ENCODE measurements around the gene EFCC1.
A peak's percentile ranks its signal among the peaks of the same experiment; 100 is the strongest.

Gene EFCC1

DNA sequence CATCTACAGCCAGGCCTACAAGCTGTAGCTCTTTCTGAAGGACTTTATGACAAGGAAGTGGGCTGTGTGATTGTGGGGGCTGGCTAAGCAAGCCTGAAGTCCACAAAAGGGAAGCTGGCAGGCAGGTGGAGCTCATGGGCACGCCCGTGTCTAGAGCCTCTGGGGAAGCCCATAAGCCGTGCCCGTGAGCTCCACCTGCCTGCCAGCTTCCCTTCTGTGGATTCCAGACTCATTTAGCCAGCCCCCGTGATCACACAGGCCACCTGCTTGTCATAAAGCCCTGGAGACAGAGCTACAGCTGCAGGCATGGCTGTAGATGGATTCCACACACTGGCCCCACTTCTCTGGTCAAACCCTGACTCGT is 15.2 kb downstream of the EFCC1 start:
- DNase-seq = peak; percentile 51

DNA sequence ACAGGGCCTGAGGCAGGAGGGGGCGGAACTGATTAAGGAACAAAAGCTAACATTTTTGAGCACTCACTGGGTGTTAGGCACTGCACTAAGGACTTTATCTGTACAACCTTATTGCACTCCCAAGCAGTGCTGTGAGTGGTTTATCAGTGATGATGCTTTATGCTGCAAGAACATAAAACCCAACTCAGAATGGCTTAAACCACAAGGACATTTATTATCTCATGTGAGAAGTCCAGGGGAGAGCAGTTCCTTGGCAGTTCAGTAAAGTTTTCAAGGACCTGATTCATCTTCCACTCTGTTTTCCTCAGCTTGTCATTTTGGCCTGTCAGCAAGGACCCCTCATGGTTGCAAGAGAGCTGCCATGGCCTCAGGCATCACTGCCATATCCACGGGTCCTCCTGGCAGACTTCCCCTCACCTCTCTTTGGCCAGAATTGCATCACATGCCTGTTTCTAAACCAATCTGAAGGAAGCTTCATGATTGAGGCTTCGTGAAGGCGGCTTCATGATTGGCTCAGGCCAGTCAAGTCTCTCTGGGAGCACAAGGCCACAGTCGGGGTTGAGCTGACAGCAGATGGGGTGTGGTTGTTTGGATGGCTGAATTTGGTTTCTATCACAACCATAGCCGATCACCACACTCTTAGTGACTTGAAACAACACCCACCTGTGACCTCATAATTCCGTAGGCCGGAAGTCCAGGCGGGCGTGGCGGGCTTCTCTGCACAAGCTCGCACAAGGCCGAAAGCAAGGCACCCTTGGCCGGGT is 15.8 kb downstream of the EFCC1 start:
- no peak for DNase-seq

DNA sequence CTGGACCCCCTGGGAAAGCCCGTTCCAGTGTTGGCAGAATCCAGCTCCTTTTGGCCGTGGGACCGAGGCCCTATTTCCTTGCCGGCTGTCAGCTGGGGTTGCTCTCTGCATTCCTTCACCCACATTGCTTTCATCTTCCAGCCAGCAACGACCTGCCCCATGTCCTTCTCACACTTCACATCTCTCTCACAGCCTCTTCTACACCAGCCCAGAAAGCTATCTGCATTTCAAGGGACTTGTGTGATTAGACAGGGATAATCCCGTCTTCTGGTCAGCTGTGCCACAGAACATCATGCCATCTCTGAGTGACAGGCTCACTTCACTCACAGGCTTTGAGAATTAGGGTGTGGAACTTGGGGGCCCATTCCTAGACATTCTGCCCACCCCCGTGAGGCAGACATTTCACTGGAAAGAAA is 16.4 kb downstream of the EFCC1 start:
- no peak for DNase-seq

DNA sequence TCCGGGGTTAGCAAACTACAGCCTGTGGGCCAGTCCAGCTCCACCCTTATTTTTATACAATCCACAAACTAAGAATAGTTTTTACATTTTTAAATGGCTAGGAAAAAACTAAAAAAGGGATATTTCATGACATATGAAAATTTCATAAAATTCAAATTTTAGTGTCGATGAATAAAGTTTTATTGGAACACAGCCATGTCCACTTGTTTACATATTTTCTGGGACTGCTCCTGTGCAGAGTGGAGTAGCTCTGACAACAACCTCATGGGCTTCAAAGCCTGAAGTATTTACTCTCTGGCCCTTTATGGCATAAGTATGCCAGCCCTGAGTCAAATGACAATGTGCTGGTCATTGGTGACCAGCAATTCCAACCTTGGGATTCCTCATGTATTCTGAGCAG is 17.2 kb downstream of the EFCC1 start:
- no peak for DNase-seq

DNA sequence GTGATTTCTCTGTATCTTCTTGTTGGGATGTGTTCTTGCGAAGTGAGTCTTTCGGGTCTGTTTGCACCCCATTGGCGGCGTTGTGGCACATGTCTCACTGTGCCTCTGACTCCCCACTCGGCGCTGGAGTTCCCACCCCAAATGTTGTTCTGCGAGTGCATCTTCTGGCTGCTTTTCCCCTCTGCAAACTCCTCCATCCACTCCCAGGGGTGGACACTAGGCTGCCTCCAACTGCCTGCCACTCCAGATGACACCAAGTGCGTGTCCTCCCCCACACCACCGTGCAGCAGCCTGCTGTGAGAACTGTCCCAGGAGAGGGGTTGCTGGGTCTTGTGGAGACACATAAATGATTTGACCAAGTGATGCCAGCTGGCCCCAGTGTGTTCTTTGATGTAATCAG is 17.6 kb downstream of the EFCC1 start:
- DNase-seq = no peak

DNA sequence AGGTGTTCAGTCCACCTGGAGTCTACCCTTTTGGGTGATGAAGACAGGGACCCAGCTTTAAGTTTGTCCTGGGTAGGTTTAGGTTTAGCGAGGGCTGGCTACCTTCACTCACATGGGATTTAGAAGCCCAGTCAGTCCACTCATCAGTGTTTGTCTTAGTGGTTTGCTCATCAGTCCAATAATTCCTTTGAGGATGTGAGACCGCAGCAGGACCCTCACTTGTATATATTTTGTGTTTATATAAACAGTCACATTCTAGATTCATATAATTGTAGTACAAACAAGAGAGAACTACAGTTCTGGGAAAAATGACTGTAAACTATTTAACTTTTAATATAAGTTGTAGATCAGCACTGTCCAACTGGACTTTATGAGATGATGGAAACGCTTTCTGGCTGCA is 18.2 kb downstream of the EFCC1 start:
- DNase-seq = no peak

DNA sequence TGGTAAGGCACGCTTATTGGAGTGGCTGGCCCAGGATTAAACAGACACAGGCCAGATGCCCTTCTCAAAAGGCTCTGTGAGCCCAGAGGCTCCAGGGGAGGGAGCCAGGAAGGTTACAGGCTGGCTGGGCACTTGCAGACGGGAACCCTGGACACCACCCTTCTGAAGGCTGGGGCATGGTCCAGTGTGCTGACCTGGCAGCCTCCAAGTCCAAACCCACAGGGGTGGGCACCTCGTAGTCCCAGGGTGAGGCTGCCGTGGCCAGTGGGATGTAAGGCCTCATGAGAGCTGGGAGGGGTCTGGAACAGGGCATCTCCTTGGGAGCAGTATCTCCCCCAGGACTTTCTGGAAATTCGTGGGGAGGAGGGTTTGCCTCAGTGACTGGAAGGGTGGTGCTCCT is 19.6 kb downstream of the EFCC1 start:
- no peak for DNase-seq

DNA sequence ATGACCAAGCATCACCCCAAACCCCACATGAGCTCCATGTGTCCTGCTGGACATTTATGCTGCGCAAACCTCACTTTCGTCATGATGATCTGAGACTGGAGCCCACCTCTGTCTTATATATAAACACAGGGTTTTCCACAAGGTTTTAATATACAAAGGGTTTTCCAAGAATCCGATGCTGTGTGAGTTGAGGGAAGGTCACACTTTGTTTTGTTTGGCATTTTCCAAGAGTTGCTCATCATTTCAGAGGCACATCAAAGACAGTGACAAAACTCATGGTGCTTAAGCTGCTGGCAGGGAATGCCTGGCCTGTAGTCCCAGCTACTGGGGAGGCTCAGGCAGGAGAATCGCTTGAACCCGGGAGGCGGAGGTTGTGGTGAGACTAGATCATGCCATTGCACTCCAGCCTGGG is 20.0 kb downstream of the EFCC1 start:
- no peak for DNase-seq

DNA sequence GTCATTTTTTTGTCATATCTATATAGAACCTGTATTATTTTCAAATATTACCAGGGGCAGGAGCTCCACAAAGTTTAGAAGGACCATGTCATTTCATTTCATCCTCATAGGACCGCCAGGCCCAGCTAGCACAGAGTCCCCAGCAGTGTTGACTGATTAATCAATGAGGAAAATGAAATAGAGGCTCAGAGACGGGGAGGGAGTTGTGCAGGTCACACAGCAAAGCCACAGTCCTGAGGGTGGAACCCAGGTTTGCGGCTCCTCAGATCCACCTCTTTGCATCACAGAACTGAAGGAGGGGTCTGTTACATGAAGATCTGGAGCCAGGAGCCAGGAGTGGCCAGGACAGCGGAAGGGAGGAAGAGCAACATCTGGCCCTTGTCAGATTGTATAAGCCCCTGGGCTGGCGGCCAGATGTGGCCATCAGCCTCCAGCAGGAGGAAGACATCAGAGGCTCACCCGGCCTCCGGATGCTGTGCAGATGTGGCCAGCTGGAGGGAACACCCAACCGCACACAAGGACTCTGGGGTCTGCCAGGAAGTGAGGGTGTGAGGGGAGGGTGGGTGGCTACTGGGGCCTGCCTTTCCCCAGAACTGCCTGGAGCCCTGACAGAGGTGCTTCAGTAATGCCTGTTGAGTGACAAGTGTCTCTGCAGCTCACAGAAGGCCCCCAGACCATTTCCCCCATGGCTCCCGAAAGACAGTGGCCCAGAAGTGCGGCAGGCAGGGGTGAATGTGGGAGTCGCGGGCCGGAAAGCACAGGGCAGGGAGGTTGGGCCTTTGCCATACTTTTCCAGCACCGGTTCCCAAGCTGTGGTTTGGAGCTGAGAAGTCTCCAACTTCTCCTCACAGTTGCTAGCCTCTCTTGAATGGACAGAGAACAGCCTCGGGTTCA is 21.3 kb downstream of the EFCC1 start:
- no peak for DNase-seq

DNA sequence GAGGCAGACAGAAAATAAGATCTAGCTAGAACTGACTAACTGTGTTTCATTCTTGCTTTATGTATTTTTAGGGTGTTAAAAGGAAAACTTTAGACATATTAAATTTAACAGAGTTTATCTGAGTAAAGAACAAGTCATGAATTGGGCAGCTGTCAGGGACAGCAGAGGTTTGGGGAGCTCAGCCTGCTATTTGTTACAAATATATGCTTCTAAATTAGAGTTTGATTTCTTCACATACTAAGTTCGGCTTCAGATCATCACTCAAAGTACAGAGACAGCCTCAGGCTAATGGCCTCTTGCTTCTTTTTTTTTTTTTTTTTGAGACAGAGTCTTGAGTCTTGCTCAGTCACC is 21.9 kb downstream of the EFCC1 start:
- DNase-seq = no peak

DNA sequence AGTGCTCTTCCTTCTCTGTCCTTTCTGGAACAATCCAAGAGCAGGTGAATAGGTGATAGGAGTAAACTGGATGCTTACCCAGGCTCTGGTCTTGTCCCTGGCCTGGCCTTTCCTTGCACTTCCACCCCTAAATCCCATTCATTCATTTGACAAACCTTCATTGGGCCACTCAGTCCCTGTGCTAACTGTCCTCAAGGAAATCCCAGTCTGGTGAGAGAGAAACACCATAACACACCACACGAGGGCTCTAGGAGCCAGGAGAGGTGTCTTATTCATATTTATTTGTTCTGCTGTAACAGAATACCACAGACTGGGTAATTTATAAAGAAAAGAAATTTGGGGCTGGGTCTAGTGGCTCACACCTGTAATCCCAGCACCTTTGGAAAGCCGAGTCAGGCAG is 22.8 kb downstream of the EFCC1 start:
- DNase-seq = peak; percentile 37

DNA sequence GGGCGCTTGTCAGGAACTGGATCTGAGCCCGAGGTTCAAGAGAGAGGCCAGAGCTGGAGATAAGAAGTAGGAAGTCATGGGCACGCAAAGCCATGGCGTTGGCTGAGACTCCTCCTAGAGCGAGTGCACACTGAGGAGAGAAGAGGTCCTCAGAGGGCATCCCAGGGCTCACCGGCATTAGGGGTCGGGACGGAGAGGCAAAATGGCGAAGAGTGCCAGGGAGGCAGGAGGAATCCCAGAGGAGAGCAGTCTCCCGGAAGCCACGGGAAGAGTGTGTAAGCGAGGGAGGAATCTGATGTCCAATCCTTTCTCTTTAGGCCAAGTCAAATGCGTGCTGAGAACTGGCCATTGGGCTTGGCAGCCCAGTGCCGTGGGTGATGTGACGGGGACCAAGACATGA is 24.0 kb downstream of the EFCC1 start:
- no peak for DNase-seq

DNA sequence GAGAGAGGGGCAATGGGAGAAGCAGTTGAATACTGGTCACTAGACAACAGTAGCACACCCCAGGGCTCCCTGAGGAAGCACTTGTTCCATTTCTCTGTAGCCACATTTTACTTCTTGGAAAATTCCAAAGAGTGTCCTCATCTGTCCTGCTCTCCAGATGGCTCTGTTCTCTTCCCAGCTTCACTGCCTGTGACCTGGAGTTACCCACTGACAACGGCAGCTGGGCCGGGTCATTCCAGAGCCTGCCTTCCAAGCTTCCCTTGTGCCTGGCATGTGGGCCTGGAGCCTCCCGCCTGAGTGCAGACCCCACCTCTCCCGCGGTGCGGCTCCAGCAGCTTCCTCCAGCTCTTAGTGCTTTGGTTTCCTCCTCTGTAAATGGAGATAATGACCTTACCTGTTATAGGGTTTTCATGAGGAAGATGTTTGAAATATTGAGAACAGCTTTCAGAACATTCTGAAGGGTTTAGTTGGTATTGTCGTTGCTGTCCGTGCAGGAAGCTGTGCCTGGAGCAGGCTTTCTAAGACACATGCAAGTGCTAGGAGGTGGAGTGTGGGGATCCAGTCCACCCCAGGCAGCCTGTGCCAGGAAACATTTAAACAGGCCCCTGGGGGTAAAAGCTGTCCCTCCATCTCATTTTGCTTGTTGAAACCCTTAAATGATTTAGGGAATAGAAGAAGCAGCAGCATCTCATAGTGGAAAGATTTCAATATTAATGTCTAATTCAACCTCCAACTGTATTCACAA is 24.8 kb downstream of the EFCC1 start:
- peak; percentile 55 for DNase-seq

DNA sequence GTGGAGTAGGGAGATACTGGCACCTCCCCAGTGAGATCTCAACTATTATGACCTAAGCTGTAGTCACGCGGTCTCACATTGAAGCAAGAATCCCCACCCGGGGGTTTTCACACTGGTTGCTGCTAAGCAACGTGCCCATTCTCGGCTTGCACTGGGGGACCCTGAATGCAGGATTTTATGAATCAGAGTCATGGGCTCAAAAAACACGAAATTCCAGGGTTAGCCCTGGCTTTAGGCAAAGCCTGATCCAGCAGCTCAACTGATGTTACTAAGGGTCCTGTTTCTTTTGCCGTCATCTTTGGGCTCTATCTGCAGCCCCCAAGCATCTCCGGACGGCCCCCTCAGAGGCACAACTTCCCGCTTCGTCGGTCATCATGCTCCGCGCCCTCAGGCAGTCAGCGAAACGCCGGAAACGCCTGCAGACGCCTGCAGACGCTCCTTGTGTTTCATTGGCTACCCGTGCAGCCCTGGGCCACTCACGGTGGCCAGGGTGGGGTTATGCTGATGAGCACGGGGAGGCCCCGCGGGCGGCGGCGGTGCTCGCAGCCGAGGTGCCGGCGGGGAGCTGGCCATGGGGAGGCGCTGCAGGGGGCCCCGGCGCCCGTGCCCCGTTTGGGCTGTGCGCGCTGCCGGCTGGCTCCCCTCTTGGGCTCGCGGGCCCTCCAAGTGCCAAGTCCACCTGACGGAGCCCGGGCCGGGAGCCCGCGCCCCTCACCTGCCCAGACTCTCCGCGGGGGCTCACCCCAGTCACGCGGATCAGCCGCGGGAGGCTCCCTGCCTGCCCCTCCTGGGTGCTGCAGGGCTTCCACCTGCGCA is 25.8 kb downstream of the EFCC1 start:
- peak; percentile 7 for DNase-seq

DNA sequence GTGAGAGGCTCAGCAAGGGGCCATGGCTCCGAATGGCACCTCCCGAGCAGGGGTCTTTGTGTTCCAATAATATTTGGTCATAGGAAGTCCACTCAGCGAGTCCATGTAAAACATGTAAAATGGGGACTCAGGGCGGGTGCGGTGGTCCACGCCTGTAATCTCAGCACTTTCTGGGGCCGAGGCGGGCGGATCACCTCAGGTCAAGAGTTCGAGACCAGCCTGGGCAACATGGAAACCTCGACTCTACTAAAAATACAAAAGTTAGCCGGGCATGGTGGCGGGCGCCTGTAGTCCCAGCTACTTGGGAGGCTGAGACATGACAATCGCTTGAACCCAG is 26.4 kb downstream of the EFCC1 start:
- DNase-seq = no peak

DNA sequence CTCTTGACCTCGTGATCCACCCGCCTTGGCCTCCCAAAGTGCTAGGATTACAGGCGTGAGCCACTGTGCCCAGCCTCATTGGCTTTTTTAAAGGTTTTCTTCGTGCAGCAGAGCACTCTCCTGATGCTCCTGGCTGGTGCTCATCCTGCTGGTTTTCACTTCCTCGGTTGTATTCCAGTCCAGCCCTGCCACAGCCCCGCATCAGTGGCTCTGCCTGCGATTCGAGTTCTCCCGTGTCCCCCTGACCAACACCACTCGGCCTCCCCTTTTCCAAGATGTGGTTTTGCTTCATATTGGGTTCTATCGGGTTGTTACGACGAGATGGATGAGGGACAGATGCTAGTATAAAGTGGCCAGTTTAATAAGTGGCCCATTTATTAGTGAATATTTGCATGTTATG is 27.8 kb downstream of the EFCC1 start:
- DNase-seq = no peak

DNA sequence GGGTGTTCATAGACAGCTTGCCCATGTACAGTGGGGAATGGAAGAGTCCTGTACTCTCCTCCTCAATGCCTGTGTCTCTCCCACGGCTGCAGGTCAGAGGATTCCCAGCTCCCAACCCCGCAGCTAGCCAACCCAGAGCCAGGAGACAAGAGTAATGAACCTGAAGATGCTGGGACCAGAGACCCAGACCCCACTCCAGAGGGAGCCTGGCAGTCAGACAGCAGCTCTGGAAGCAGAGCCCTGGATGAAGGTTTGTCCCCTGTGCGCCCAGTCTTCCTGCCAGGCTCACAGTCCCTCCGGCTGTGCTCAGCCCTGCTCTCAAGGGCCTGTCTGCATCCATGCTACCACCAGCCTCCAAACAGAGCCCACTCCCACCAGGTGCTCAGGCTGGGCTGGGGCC is 29.5 kb downstream of the EFCC1 start:
- no peak for DNase-seq

DNA sequence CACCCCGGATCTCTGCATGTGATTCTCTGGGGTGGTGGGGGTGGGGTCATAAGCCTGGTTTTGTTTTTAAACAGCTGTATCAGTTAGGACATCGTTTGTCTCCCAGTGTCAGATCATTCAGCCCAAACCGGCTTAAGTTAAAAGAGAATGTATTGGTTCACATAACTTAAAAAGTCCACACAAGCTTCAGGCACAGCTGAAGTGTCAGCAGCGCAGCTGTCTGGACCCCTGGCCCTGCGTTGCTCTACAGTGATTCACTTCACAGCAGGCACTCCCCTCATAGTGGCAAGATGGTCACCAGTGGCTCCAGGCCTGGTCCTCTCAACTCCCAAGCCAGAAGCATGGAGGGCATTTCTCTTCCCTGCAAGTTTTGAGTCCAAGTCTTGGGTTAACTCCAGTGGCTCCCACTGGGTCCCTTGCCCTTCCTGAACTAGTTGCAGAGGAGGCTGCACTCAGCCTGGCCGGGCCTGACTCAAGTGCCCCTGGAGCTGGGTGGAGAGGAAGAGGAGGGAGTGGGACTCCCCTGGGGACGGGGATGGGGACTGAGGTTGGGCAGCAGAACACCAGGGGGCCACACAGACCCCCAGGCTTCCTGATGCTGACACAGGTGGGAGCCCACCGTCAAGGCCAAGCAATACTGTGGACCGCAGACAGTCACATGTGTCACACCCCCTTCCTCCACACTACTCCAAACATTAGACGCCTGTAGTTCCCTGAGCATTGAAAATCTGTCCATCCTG is 30.5 kb downstream of the EFCC1 start:
- no peak for DNase-seq

DNA sequence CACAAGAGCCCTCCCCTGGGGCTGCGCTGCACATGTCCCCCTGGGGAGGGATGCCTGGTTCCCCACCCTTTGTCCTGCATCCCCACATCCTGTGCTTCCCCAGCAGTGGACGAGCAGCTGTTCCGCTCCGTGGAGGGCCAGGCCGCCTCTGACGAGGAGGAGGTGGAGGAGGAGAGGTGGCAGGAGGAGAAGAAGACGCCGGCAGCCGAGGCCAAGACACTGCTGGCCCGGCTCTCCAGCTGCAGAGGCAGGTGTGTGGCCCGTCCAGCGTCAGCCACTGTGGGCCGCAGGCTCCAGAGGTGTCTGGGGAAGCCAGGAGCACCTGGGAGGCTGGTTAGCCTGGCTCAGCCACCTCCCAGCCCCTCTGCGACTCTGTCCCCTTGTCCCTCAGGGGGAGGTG is 31.6 kb downstream of the EFCC1 start:
- DNase-seq = no peak

DNA sequence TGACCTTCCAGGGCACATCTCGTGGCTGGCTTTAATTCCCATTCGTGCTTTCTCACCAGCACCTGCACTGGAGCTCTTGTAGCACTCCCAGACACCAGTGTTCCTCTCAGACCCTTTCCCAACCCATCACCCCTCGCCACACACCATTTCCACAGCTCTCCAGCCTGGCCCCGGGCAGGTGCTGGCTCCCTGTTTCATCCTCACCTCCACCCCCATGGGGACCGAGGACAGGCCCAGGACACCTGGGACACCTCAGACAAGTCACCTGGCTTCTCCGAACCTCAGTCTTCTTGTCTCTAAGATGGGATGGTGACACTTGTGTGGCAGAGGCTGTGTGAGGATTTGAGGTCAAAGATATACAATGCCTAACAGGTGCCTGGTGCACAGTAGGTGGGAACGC is 32.0 kb downstream of the EFCC1 start:
- DNase-seq = no peak

DNA sequence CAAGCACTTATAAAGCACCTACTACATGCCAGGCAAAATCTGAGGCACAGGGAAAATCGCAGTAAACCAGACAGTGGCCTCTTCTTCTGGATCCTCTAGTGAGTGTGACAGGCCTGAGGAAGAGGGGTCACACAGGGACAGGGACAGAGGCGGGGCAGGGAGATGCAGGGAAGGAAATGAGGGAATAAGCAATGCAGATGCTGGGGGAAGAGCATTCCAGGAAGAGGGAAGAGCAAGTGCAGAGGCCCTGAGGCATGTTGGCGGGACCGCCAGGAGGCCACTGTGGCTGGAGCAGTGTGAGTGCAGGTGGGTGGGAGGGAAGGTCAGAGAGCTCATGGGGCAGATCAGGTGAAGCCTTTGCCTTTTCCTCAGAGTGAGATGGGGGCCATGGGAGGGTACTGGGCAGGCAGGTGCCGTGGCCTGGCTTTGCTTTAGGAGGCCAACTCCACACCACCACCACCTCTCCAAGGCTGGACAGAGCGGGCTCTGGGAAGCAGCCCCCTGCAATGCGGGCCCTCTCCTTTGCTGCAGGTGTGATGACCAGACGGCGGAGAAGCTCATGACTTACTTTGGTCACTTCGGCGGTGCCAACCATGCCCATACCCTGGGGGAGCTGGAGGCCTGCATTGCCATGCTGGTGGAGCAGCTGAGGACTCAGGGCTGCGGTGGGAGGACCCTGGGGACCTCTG is 32.7 kb downstream of the EFCC1 start:
- DNase-seq = no peak

DNA sequence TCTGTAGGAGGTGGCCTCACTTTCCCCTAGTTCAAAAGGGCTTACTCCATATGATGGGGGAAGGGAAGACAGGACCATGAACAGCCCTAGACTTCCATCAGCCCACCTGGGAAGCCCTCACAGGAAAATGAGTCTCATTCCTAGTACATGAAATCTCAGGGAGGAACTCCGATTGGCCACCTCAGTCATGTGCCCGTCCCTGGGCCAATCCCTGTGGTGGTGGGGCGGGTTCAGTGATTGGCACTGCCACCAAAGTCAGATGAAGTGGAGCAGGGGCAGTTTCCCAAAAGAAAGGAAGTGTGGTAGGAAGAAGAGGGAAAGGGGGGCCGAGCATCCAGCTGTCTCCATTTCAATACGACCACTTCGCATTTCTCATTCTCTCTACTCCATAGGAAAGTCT is 33.5 kb downstream of the EFCC1 start:
- DNase-seq = no peak

All from NCI-H1694 treated with DMSO at 0.1 percent for 48 hours (cell line).